NCI-H146 (cell line): ENCODE measurements around the gene ZNF536.

ENCODE experiments used
- DNase-seq: peaks from one replicate; lab custom pipeline; 2025; lab: John Stamatoyannopoulos, UW

The ZNF536 gene

DNA sequence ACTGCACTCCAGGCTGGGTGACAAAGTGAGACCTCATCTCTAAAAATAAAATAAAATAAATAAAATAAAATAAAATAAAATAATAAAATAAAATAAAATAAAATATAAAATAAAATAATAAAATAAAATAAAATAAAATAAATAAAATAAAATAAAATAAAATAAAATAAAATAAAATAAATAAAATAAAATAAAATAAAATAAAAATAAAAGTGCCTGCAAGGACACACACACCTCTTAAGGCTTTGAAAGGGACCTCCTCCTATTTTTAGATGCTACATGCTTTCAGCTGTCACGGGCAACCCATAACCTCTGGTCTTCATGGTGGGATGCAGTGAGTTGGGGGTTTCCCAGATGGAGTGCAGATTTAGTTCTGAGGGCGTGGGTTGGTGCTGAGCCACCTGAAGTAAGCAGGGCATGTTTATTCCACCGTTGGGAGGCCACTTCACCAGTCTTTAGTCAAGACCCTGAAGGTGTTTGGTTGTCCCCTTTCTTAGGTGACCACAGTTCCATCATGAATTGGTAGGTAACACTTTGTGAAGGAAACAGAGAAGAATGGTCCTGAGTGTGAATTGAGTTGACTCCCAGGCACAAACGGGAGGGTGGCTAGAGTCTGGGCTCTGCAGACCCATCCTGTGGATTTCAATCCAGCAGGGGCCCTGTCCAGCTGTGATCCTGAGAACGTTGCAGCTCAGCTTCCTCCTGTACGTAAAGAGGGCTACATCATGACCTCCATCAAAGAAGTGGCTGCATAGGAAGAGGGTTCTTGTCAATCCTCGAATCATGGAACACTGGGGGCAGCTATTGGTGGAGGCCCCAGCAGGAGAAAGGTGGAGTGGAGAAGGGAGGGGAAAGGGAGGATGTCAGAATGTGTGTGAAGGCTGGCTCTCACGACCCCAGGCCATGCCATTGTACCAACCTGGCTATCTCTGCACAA lies 234.2 kb downstream of the ZNF536 start:
- DNase-seq, result no peak
